ENCODE data around the gene GSTT2B. TPM values are rescaled to one million over a fixed set of nuclear protein-coding genes. Genes with fewer than 3 reads are reported as not detected.
"Not testable (repeated sequence)": the region's sequence is repeated elsewhere in the genome, so short reads cannot be mapped to it uniquely, and the experiment has no call there.

The GSTT2B gene
- total RNA-seq, 1 donor from 2014 or later = 4.9 TPM

GRCh38 chr22:23947391-23947790, 13.6 kb downstream of the GSTT2B start:
- DNase-seq (ENCODE audit: low read depth) = not testable (repeated sequence)

DNA sequence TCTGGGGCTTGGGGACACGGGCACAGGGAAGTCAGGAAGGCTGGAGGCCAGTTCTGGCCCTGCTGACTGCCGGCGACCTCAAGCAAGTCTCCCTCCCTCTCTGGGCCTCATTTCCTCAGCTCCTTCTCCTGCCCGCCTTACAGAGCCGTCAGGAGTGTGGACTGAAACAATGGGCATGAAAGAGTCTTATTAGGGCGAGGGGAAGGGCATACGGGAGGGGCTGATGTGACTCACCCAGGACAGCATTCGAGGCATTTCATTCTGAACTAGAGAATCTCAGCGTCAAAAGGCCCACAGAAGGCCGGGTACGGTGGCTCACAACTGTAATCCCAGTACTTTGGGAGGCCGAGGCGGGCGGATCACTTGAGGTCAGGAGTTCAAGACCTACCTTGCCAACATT, 20.8 kb downstream of the GSTT2B start:
- not testable (repeated sequence) for DNase-seq (ENCODE audit: low read depth)

DNA sequence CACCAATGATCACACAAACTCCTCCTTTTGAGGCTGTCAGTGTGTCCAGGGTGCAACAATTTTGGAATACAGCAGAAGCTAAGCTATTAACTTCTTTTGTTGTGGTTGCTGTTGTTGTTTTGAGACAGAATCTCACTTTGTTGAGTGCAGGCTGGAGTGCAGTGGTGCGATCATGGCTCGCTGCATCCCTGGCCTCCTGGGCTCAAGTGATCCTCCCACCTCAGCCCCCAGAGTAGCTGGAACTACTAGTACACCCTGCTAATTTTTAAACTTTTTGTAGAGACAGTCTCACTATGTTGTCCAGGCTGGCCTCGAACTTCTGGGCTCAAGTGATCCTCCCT, 22.0 kb downstream of the GSTT2B start:
- DNase-seq (ENCODE audit: low read depth) = no peak

- DNase-seq (ENCODE audit: low read depth) = no peak
Observed at GRCh38 chr22:23938328-23939016, 22.5 kb downstream of the GSTT2B start.

- DNase-seq (ENCODE audit: low read depth) = no peak
Observed at GRCh38 chr22:23926561-23926960, 34.4 kb downstream of the GSTT2B start.

- DNase-seq (ENCODE audit: low read depth) = no peak
Observed at GRCh38 chr22:23925020-23925606, 35.9 kb downstream of the GSTT2B start.

DNA sequence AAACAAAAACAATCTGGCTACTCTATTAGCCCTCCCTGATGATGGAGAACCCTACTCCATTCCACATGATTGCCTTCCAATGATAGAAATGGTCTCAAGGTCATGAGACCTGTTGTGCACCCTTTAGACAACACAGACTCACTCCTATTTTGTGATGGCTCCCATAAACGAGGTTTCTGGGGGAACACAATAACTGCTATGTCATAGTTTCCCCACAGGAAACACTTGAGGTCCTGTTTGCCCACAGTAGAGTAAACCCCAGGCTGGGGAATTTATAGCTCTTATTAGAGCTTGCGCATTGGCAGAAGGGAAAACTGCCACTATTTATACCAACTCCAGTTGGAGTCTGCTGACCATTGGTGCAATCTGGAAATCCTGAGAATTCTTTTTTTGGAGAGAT, 38.1 kb downstream of the GSTT2B start:
- DNase-seq (ENCODE audit: low read depth) = no peak

DNA sequence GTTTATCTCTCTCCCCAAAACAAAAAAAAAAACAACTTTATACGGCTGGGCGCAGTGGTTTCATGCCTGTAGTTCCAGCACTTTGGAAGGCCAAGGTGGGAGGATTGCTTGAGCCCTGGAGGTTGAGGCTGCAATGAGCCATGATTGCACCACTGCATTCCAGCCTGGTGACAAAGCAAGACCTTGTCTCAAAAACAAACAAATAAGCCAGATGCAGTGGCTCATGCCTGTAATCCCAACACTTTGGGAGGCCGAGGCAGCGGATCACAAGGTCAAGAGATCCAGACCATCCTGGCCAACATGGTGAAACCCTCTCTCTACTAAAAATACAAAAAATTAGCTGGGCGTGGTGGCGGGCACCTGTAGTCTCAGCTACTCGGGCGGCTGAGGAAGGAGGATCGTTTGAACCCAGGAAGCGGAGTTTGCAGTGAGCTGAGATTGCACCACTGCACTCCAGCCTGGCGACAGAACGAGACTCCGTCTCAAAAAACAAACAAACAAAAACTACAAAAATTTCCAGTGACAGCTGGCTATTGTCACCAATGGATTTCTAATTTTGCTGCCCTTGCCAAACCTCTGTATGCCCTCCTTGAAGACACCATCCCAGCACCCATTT, 39.3 kb downstream of the GSTT2B start:
- not testable (repeated sequence) for DNase-seq (ENCODE audit: low read depth)

DNA sequence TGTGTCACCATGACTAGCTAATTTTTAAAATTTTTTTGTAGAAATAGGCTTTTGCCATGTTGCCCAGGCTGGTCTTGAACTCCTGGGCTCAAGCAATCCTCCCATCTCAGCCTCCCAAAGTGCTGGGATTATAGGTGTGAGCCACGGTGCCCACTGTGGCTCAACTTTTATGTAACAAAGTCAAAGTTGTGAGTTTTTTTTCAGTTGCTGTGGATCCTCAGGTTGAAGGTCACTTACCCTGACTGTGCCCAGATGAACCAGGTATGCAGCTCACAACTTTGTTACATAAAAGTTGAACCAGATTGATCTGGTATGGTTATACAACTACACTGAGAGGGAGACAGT, 40.8 kb downstream of the GSTT2B start:
- not testable (repeated sequence) for DNase-seq (ENCODE audit: low read depth)

- no peak for DNase-seq (ENCODE audit: low read depth)
Observed at GRCh38 chr22:23915290-23915689, 45.7 kb downstream of the GSTT2B start.

- DNase-seq (ENCODE audit: low read depth) = peak; percentile 99
Observed at GRCh38 chr22:23913661-23914353, 47.2 kb downstream of the GSTT2B start.

- DNase-seq (ENCODE audit: low read depth) = peak; percentile 65
Observed at GRCh38 chr22:23913306-23913660, 47.7 kb downstream of the GSTT2B start.

- no peak for DNase-seq (ENCODE audit: low read depth)
Observed at GRCh38 chr22:23912293-23912903, 48.6 kb downstream of the GSTT2B start.

DNA sequence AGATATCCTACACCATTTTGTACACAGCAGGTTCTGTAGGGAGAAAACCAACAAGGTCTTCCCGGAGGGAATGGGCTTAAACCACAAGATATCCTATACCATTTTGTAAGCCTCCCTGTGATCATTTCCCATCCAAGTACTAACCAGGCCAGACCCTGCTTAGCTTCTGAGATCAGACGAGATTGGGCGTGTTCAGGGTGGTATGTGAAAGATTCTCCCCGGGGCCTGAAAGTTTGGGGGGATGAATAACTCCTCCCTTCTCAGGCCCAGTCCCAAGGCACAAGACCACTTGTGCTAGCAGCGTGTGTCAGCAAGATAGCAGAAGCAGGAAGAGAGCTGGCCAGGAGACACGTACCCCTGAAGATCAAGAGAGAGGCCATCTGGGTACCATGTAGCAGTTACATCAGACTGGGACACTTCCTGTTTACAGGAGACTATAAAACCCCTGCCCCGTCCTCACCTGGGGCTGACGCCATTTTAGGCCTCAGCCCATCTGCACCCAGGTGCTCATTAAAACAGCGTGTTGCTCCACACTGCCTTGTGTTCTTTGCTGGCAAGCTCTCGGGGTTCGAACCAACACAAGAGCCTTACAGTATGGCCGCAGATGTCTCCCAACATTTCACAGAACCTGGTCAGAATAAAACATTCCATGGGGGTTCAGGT, 49.5 kb downstream of the GSTT2B start:
- peak; percentile 81 for DNase-seq (ENCODE audit: low read depth)

DNA sequence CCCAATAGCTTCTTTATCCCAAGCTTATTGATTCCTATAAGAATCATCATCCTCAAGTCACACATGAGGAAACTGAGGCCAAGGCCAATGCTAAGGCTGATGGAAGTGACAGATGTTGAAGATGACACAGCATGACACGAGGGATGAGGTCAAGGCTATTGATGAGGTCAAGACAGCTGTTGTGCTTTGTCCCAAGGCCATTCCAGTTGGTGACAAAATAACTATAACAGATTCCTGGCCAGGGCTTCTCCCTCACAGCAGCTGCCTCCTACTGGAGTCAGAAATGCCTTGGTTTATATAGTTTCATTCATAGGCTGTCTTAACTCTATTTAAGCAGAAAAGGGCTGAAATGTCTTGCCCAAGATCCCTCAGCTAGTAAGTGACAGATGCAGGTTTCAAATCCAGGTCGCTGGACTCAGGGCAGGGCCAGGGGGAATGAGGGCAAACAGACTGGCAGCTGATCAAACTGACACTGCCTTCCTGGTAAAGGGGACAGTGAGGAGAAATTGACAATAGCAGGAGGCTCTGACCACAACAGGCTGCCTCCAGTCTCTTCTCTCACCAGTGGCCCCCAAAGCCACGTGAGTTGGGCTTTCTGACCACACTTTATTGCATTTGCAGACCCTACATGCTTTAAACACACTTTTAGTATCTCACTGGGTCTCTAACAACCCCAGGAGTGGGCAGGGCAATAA, 50.4 kb downstream of the GSTT2B start:
- DNase-seq (ENCODE audit: low read depth) = peak; percentile 94

- peak; percentile 59 for DNase-seq (ENCODE audit: low read depth)
Observed at GRCh38 chr22:23909296-23909898, 51.6 kb downstream of the GSTT2B start.

GRCh38 chr22:23908587-23909205, 52.3 kb downstream of the GSTT2B start:
- no peak for DNase-seq (ENCODE audit: low read depth)

DNA sequence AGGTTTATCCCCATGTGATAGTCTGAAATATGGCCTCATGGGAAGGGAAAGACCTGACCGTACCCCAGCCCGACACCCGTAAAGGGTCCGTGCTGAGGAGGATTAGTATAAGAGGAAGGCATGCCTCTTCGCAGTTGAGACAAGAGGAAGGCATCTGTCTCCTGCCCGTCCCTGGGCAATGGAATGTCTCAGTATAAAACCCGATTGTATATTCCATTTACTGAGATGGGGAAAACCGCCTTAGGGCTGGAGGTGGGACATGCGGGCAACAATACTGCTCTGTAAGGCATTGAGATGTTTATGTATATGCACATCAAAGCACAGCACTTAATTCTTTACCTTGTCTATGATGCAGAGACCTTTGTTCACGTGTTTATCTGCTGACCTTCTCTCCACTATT, 53.6 kb downstream of the GSTT2B start:
- DNase-seq (ENCODE audit: low read depth) = not testable (repeated sequence)

Data from myocyte (in vitro differentiated cells).